Upper lobe of left lung (tissue), 4 donors: ENCODE results near the gene STIL.

ENCODE experiments used
- EP300 ChIP-seq, 4 donors: sonication (generic); formaldehyde crosslinking; IDR thresholded peaks; one replicate each; pipeline ENCODE4 v1.5.1; 2017; ENCODE audit warnings: antibody characterized with exemption in 4 of 4, control low read depth in 2 of 4
- POLR2A ChIP-seq, 4 donors: fragments of 450-650 bp; IDR thresholded peaks; one replicate each; pipeline ENCODE4 v1.5.1; 2016 to 2017; ENCODE audit warnings: antibody characterized with exemption in 4 of 4, mild to moderate bottlenecking in 2 of 4
- POLR2AphosphoS5 ChIP-seq, 2 donors: sonication (generic); formaldehyde crosslinking; IDR thresholded peaks; one replicate each; pipeline ENCODE4 v1.5.1; 2017; ENCODE audit warnings: antibody characterized with exemption in 2 of 2

DNA sequence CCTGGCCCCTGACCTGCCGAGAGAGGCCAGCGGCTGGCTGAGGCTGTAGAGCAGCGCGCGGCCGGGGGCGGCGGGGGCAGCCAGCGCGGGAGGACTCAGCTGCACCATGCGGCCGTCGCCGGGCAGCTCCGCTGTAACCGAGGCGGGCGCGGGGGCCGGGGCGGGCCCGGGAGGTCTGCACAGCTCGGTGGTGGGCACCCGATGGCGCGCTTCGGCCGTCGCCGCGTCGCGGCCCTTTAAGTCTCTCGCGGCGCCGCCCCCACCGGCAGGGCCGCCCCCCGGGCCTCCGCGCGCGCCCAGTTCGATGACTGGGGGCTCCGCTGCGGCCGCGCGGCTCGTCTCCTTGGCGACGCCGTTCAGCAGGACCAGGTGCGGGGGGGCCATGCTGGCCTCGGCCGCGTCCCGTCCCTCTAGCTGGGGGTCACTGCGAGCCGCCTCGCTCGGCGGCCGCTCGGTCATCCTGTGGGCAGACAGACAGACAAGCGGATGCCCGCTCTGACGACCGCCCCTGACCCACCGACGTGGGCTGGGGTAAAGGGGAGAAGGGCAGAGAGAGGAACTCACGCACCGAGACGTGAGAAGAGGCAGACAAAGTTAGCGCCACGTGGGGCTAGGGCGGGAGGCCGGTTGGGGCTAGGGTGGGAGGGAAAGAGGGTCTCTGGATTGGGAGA, 88.4 kb downstream of the STIL start:
- no peak for TF ChIP-seq POLR2A (IDR thresholded peaks at IDR 0.05)
- no peak for TF ChIP-seq POLR2AphosphoS5 (IDR thresholded peaks at IDR 0.05)
- no peak for TF ChIP-seq EP300 (IDR thresholded peaks at IDR 0.05)
